Fibroblast of skin of right biceps (primary cell): ENCODE measurements around the gene PDCD1LG2.

ENCODE experiments used
- DNase-seq: peaks from one replicate; pipeline ENCODE4 v3.0.0-alpha.2; 2013

Gene PDCD1LG2

DNA sequence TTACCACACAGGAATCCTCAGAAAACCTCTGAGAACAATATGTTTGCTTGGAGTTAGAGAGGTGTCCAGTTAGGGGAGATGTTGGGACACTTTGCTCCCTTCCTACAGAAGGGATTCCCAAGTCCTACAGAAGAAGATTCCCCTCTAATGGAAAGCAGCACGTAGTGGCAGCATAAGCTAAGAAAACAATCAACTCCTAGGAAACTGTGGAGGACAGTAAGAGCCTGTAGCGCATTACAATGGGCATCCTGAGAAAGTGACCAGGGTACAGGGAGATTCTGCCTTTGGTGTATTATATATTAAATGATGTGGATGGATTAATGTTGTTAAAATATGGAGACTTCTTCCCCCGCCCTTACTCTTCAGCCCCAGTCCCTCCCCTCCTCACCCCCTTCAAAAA lies 104.7 kb downstream of the PDCD1LG2 start:
- DNase-seq = no peak

- no peak for DNase-seq
Observed at GRCh38 chr9:5617749-5618148, 107.4 kb downstream of the PDCD1LG2 start.

DNA sequence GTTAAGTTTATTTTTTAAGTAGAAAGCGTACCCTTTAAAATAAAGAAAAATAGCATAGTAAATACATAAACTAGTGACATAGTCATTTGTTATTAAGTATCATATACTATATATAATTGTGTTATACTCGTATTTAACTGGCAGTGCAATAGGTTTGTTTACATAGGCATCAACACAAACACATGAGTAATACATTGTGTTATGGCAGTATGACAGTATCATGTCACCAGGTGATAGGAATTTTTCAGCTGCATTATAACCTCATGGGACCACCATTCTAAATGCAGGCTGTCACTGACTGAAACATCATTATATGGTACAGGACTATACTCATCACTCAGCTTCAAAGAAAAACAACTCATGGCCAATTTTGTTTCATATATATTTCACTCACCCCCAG lies 110.2 kb downstream of the PDCD1LG2 start:
- DNase-seq = no peak
